Measurements from ENCODE around the gene WDR86. TPM values are rescaled to one million over a fixed set of nuclear protein-coding genes. Genes with fewer than 3 reads are reported as not detected.

WDR86 gene
- total and polyA plus RNA-seq, 2 of the 4 experiments (the other 2 are of a cell fraction), result not detected

DNA sequence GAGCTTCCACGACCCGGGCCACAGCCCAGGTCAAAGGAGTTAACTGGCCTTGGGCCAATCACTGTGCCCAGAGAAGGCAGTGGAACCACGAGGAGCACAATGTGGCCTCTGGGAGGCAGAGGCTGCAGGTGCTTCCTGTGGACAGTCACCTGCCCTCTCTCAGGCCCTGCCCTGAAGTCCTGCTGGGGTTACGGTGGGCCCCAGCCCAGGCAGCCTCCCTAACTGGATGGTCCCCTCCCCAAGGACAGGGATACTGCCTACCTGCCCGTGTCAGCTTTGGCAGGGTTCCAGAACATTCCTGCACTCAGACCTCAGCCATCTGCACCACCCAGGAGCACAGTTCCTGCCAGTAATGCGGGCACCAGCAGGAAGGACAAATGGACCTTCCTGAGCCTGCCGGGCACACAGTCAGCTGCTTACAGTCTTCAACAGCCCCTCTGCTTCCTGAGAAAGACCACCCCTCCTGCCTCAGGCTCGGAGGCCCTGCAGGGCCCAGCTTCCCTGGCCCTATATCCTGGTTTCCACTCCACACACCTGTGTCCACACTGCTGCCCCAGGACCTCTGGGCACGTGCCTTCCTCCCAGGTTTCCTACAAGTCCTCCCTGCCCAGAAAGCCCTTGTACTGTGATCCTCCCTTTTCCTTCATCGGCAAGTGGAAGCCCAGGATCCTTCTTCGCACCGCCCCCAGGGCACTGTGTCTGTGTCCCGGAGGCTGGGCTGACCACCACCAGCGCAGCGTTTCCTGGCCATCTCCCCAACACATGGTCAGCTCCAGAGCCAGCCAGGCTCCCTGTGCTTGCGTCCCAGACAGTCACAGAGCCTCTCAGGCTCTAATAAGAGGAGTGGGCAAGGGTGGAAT is 23.3 kb downstream of the WDR86 start (continued):
- no peak for TF ChIP-seq MAZ (IDR thresholded peaks at IDR 0.05; ENCODE audit: borderline replicate concordance, low read depth, low read length)

DNA sequence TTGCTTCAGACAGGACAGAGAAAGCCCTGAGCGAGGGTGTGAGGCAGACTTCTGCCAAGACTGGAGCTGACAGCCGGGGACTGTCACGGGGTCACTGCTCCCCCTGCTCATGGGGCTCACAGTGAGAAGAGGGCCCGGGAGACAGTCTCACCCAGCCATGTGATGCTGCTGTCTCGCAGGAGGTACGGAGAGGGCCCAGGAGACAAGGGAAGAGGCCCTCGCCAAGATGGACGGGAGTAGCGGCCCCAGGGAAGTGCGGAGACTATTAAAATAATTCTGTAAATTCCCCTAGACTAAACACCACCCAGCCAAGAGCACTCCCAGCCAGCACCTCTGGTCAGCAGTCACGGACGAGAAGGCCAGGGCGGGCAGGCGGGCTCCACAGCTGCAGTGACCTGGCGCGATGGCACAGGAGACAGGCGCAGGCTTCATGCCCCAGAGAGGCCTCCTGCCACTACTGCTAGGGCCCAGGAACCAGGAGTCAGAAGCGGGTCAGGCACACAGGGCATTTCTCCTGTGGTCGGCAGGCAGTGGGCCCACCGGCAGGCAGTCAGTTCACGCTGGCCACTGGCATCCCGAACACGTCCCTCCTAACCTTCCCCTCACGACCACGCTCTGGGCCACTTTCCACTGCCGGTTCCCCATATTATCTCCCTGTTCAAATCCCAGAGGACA is 24.1 kb downstream of the WDR86 start:
- dilution Hi-C loops (cut with HindIII; ENCODE audit: low sequenced_read_pairs, unreplicated experiment), result no loop called here
- Histone ChIP-seq H3K56ac (ENCODE audit: extremely low read depth, insufficient read depth, low read length) (no peak overlapping the region), H3K14ac (replicated peaks; ENCODE audit: low read depth, low read length) (no peak overlapping the region), H2BK5ac (ENCODE audit: low read depth, low read length, poor library complexity, severe bottlenecking) (no peak overlapping the region), H3K18ac (ENCODE audit: low read depth, low read length) (no peak overlapping the region), H3K79me1 (ENCODE audit: low read depth in 1 of 2, low read length in 2 of 2) (no peaks in the 10 kb centered on the region), H3K4me2 (ENCODE audit: low read depth, low read length) (no peak overlapping the region), H4K20me1 (ENCODE audit: insufficient read depth, low read length) (no peaks in the 10 kb centered on the region), H3K4me3 (ENCODE audit: insufficient read depth, low read depth, low read length) (no peak overlapping the region), H3K27ac (ENCODE audit: insufficient read depth, low read length) (no peak overlapping the region), H3K23ac (ENCODE audit: low read depth, low read length) (no peak overlapping the region), H3K9ac (ENCODE audit: low read depth, low read length) (no peak overlapping the region), H3K9me3 (ENCODE audit: control insufficient read depth, insufficient read depth, low read length) (peaks cover 6% of the 10 kb centered on the region), H2AK9ac (replicated peaks; ENCODE audit: low read depth, low read length, poor library complexity) (no peak overlapping the region), H2AFZ (replicated peaks; ENCODE audit: low read length, poor library complexity) (no peak overlapping the region), H2BK20ac (ENCODE audit: low read depth, low read length) (no peak overlapping the region), H3K36me3 (ENCODE audit: control insufficient read depth, insufficient read depth, low read length) (no peaks in the 10 kb centered on the region), H4K91ac (ENCODE audit: insufficient read depth, low read depth, low read length) (no peak overlapping the region), H2BK15ac (ENCODE audit: low read depth, low read length) (no peak overlapping the region), H4K8ac (ENCODE audit: low read depth in 2 of 2, low read length in 2 of 2) (no peak overlapping the region), H3K27me3 (ENCODE audit: control insufficient read depth, insufficient read depth, low read length) (peaks cover 60% of the 10 kb centered on the region), H3K9me1 (ENCODE audit: insufficient read depth, low read length) (no peaks in the 10 kb centered on the region), H4K5ac (ENCODE audit: low read depth, low read length) (no peak overlapping the region), H2BK120ac (ENCODE audit: low read depth, low read length) (no peak overlapping the region), H2AK5ac (ENCODE audit: low read depth, low read length) (no peak overlapping the region), H3K4ac (ENCODE audit: low read depth, low read length) (no peak overlapping the region), H3K4me1 (ENCODE audit: control insufficient read depth, insufficient read depth, low read length) (no peaks in the 10 kb centered on the region)
- ATAC-seq (ENCODE audit: low read depth), result no peak
- CTCF ChIA-PET, result no interaction called here
- 75% methylated on average over 12 of the region's 26 CpGs; no CpG with 5 or more reads in 1 of the 2 experiments for WGBS, 2 experiments (ENCODE audit: extremely low coverage in 2 of 2, insufficient read length in 1 of 2)
- BruUV-seq (replicated peaks), result no TSS peak
- intact Hi-C loops (cut with micrococcal nuclease), result no loop called here
- no peak for DNase-seq
- POLR2A ChIA-PET (ENCODE audit: unreplicated experiment), result no interaction called here
- in situ Hi-C loops (cut with MboI; ENCODE audit: low sequenced_read_pairs), result no loop called here
- TF ChIP-seq MAZ (IDR thresholded peaks at IDR 0.05; ENCODE audit: borderline replicate concordance, low read depth, low read length) (no peak), ELK1 (IDR thresholded peaks at IDR 0.05; ENCODE audit: borderline replicate concordance, low read depth, low read length) (no peak), POLR2A (IDR thresholded peaks at IDR 0.05; ENCODE audit: low read depth, low read length) (no peak), NFE2L2 (IDR thresholded peaks at IDR 0.05; ENCODE audit: low read depth, low read length) (no peak), CTCF (conservative IDR thresholded peaks at IDR 0.05; ENCODE audit: low read depth, low read length) (no peak), CEBPB (IDR thresholded peaks at IDR 0.05; ENCODE audit: low read depth, low read length) (no peak), MXI1 (IDR thresholded peaks at IDR 0.05; ENCODE audit: borderline replicate concordance, low read depth, low read length) (no peak), MAFK (IDR thresholded peaks at IDR 0.05; ENCODE audit: low read depth, low read length) (no peak), SMC3 (IDR thresholded peaks at IDR 0.05; ENCODE audit: low read depth, low read length) (no peak), CHD1 (IDR thresholded peaks at IDR 0.05; ENCODE audit: low read depth, low read length) (no peak)
- TF ChIP-seq, protein P1, sequence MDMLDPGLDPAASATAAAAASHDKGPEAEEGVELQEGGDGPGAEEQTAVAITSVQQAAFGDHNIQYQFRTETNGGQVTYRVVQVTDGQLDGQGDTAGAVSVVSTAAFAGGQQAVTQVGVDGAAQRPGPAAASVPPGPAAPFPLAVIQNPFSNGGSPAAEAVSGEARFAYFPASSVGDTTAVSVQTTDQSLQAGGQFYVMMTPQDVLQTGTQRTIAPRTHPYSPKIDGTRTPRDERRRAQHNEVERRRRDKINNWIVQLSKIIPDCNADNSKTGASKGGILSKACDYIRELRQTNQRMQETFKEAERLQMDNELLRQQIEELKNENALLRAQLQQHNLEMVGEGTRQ (IDR thresholded peaks at IDR 0.05; ENCODE audit: low read depth, low read length), result no peak
